Mucosa of gallbladder (tissue), 1 donor: ENCODE data around the gene UBTD2. TPM values are rescaled to one million over a fixed set of nuclear protein-coding genes. Genes with fewer than 3 reads are reported as not detected.

Experiments used
- DNase-seq: peaks from one replicate; pipeline ENCODE4 v3.0.0-alpha.2; 2020; ENCODE audit warnings: low spot score
- total RNA-seq: library from RNA; stranded (reverse); gene quantifications from one replicate; pipeline ENCODE4 v1.2.1, GENCODE V29; 2021
- donor health status: DM: no; HTN: no; CAD: no.

UBTD2 gene
- total RNA-seq, 1 donor from 2014 or later = 16.9 TPM

DNA sequence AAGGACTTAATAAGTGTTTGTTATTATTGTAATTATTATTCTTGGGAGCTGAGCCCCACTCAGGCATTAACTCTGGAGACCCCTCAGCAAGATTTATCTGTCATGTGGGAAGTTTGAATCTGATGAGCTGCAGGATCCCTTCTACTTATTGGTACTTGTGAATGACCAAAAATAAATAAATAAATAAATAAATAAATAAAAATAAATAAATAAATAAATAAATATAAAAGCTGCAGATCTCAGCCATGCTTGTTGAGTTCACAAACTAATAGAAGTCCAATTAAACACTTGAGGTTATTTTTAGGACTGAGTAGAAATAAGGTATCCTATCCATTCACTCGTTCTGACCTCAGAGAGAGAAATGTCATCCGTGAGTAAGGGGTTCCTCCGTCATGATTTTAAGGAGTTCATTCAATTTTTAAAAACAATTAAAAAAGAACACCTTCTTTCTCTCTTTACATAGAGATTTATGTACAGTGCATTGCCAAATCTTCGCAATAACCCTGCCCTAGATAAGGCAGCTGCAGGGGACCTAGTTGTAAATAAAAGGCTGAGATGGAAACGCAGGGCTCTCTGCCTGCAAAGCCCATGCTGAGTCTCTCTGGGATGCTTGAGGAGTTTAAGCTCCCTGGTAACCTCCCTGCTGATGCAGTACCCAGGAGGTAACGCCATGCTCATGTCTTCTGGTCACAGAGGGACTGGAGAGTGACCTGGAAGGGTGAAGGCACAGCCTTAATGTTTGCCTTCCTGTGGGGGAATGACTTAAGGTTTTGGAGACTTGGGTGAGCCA, 88.4 kb downstream of the UBTD2 start:
- DNase-seq = no peak

DNA sequence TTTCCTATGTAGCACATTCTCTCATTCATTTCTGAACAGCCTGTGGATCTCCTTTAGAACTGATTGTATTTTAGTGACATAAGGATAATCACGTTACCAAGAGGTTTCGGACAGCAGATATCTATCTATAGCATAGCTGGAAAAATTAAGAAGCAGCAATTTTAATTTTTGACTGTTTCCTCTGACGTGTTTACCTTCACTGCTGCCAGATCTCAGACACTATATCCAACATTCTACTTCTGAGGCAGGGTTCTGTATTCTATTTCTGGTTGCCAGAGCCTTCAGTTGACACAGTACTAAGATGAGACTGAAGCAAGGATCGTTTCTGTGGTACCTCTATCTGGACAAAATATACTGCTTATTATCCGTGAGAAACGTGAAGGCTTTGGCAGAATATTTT, 89.7 kb downstream of the UBTD2 start, which contains the start of gene EFCAB9:
EFCAB9 (plus strand) TSS at position 301 of the 400 bp plus-strand sequence; CDS start at position 302, 1 bp downstream.
- no peak for DNase-seq

DNA sequence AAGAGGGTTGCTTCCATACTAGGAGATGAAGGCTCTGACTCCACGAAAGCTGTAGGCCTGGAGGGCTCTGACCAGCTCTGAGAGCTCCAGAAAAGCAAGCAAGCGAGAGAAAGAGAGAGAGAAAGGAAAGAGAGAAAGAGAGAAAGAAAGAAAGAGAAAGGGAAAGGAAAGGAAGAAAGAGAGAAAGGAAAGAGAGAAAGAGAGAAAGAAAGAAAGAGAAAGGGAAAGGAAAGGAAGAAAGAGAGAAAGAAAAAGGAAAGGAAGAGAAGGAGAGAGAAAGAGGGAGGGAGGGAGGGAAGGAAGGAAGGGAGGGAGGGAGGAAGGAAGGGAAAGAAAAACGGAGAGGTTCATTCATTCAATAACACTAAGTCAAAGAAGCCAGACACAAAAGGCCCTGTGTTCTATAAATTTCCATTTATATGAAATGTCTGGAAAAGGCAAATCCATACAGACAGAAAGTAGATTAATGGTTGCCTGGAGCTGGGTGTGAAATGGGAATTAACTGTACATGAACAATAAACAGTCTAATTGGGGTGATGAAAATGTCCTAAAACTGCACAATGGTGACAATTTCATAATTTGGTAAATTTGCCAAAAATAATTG, 93.8 kb downstream of the UBTD2 start:
- no peak for DNase-seq

DNA sequence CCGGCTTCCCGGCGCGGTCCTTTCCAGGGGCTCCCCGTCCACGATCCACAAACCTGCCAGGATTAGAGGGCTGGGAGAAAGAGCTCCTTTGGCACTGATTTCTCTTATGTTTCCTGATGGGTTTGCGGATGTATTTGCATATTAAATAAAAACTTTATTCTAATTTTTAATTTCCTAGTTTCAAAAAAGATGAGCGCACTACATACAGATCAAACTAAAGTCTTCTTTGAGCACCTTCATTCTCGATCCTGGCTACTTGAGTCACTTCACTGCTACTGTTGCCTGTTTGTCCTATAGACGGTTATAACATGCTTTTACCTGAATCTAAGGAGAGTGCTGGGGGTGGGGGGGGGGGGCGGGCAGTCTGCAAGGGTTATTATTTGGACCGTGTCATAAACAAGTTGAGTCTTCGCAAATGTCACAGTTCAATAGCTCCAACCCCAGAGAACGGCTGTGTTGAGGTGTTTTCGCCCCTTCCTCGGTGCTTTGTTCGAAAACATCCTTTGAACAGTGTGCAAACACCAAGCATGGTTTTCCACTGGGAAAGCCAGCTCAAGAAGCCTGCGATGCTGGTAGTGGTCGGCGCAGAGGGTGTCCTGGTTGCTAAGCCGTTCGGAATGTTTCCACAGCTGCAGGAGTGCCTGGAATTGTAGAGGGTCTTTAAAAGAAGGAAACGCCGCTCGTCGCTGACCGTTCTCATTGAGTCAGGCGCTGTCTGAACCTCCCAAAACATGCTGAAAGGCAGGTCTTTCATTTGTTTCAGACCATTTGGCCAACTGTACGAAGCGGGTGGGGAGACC, 94.5 kb downstream of the UBTD2 start:
- DNase-seq = no peak

DNA sequence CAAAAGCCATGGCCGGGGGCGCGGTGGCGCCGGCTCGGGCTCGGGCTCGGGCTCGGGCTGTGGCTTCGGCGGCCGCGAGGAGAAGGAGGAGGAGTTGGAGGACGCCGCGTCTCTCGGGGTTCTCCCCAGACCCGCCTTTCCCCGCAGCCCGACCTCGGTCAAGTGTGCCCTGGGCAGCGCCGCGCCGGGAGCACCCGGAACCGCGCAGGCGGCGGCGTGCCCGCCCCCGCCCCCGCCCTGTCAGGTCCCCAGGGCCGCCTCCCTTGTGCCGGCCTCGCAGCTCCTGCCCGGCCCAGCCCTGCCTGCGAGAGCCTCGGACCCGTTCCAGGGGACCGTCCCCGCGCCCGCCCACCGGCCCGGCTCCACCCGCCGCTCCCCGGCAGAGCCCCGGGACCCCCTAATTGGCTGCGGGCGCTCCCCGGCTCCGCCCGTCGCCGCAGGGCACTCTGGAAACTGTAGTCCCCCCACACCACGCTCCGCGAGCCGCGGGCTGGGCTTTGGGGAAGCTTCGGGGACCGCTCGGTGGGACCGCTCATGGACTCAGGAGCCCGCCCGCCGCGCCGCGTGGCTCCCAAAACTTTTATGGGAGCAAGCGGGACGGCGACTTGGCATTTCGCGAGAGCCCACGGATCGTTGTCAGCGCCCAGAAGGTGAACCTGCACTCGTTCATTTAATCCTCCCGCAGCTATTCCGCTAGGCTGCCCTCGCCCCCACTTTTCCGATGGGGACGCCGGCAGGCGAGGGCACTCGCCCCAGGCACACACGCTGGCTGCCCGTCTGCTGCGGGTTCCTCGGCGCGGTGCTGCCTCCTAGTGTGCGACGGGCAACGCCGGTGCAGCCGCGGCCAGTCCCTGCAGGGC, 95.3 kb downstream of the UBTD2 start, which contains the start of gene STK10:
STK10 (minus strand) TSS at position 192 of the 860 bp plus-strand sequence; CDS start at position 10, 182 bp downstream.
- DNase-seq = peak; percentile 92

DNA sequence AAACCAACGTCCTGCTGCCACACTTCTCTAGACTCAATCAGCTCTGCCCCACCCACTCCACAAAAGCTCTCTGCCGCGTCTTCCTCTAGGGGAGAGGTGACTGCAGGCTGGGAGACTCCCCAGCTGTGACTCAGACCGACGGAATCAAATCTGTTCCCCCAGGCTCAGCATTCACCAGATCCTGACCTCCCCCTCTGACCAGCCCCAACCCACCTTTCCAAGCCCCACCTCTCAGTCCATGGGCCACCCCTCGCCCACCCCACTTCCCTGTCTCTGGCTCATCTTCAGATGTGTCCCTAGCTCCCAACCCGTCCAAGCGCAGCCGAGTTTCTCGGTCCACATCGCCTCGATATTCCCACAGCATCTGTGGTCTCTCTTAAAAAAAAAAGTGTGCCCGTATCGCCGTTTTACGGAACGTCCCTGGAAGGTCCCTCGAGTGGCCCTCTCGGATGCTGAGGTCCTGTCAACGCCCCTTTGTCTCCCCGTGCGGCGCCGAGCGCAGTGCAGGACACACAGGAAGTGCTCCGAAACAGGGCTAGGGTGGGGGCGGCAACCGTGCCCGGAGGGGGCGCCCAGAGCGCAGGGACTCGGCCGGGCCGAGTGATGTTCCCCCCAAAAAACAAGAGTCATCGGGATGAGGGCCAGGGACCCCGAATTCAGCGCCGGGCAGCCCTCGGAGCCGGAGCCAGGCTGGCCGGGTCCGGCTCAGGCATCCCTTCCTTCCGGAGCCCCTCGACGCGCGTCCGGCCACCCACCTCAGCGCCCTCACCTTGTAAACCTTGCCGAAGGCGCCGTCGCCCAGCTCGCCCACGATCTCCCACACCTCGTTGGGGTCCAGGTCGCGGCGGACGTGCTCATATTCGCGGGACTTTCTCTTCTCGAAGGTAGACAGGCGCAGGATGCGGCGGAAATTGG, 96.2 kb downstream of the UBTD2 start:
- DNase-seq = peak; percentile 62

DNA sequence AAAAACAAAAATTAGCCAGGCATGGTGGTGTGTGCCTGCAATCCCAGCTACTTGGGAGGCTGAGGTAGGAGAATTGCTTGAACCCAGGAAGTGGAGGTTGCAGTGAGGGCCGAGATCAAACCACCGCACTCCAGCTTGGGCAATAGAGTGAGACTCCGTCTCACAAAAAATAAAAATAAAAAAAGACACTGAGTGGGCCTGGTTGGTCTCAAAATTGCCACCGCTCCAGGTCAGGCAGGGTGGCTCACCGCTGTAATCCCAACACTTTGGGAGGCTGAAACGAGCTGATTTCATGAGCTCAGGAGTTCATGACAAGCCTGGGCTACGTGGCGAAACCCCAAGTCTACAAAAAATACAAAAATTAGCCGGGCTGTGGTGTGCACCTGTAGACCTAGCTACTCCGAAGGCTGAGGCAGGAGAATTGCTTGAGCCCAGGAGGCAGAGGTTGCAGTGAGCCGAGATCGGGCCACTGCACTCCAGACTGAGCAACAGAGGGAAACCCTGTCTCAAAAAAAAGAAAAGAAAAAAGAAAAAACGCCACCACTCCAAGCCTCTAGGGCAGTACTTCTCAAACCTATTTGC, 97.4 kb downstream of the UBTD2 start:
- DNase-seq = no peak

DNA sequence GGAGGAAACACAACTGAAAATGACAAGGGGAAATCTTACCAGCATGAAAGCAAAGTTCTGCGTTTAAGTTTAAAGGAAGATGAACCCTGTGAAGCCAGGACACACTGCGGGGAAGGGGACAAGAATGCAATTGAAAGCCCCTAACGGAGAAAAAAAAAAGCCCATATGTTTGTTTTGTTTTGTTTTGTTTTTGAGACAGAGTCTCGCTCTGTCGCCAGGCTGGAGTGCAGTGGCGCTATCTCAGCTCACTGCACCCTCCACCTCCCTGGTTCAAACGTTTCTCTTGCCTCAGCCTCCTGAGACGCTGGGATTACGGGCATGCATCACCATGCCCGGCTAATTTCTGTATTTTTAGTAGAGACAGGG, 98.5 kb downstream of the UBTD2 start:
- DNase-seq = no peak

DNA sequence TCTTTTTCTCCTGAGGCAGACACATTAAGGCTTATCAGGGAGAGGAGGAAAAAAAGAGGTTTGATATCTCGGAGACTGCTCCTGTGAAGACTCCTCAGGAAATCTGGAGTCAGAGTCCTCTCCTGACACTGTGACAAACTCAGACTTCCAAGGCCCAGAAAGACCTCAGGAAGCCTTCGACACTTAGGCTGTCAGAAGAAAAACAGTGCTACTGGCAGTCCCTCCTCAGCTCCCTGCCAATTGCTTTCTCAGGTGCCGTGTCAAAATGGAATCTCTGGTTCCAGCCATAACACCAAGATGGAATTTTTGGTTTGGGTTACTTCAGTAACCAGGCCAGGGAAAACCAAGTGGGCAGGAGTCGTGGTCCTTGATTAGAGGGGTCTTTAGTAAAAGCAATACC, 99.7 kb downstream of the UBTD2 start:
- no peak for DNase-seq

DNA sequence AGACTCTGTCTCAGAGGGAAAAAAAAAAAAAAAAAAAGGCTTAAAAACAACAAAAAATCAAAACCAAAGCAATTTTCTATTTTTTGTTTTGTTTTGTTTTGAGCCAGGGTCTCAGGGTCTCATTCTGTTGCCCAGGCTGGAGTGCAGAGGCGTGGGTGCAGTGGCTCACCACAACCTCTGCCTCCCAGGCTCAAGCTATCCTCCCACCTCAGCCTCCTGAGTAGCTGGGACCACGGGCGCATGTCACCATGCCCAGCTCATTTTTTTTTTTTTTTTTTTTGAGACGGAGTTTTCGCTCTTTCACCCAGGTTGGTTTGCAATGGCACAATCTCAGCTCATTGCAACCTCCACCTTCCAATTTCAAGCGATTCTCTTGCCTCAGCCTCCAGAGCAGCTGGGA, 101.3 kb downstream of the UBTD2 start:
- DNase-seq = no peak

DNA sequence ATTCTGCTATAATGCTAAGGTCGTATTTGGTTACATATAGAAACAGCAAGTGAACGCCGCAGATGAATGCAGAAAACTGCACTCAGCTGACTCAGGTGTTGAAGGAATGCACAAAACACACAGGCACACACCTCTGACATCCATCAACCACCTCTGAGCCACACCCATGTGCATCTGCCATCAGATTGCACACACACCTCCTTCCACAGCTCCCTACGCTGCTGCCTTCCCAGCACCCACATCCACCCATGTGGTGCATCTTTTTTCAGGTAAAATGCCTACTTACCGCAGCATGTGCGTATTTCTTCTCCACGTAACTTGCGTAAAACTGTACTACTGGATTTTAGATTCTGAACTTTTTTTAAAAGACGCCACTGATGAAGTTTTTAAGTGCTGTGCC, 102.6 kb downstream of the UBTD2 start:
- no peak for DNase-seq

DNA sequence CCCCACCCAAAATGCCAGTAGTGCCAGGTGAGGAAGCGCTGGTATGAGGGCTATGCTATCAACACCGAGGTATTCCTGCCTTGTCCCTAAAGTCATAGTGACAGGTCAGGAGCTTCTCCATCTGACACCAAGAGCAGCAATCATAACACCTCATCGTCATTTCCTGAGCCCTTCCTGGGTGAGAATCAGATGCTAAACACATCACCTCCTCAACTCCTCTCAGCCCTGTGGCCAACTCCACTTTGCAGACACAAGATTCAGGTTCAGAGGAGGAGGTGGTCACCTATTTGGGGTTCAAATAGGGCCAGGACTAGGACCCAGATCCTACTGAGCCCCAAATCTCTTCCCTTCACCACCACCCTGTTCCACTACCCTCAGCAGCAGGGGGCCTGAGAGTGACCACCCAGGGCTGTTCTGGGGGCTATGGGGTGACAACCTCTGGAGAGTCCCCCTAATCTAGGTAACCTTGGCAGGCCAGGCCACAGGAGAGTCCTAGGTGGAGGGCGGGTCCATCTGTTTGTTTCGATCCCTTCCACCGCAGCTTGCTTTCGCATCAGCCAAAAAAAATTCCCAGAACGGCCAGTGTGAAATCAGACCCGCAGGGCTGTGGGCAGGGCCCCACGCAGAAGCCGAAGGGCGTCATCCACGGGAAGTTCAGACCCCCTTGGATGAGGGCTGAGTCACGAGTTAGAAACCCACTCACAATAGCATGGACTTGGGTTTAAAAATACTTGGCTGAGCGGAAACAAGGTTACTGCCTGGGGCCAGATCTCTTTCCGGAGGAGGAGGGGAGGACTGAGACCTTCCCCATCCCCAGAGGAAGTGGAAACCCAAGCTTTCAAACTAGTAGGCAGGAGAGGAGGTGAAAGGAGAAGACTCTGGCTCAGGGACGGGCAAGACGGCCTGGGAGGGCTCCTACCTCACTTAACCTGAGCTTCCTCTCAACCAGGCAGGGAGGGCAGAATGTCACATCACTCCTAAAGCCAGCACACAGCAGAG, 104.3 kb downstream of the UBTD2 start:
- no peak for DNase-seq

DNA sequence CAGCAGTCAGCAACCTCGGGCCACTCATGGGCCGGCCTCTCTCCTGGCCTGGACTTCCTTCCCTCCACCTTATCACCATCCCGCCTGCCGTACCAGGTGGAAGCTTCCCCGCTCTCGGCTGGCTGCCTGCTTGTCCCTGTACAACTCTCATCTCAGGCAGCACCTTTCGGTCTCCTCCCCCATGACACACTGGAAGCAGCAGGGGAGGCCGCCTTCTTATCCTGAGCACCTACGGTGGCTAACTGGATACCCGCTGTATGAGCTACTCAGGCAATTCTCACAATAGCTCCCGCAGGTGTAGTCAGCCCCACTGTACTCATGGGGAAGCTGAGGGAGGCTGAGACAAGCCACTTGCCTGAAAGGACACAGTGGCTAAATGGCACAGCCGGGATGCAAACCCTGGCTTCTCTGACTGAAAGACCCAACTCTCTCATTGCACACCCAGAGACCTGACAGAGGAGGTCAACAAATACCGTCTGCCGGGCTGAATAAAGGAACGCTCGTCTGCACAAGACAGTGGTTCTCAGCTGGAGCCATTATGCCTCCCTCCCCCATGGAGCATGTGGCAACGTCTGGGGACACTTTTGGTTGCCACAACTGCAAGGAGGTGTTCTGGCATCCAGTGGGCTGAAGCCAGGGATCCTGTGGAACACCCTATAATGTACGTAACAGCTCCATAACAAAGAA, 105.1 kb downstream of the UBTD2 start:
- peak; percentile 62 for DNase-seq

DNA sequence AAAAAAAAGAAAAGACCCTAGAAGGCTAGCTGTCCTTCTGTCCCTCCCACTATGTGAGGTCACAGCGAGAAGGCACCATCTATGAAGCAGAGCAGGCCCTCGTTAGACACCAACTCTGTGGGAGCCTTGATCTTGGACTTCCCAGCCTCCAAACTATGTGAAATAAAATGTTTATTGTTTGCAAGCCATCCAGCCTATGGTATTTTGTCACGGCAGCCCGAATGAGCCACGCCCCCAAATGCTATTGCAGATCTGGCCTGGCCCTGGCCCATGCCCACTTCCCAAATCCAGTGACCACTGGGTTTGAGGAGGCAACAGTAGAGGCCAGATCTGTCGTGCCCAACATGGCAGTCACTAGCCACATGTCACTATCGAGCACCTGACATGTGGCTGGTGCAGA, 106.4 kb downstream of the UBTD2 start:
- no peak for DNase-seq

DNA sequence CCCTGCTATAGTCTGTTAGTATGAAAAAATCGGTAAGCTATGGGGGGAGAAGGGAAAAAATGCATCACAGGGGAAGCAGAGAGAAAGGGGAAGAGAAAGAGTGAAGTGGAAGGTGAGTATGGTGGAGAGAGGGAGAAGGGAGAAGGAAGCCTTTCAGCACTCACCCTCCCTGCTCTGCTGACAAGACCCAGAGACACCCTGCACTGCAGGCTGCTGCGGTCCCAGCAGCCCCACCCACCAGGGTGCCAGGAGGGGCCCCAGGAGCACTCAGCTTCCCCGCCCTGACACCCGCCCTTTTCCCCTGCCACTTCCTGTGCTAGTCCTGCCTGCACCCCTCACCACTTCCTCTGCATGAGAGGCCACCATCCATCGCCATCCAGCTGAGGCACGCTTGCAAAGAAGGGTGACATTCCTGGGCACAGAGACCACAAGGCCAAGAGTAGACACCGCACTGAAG, 108.3 kb downstream of the UBTD2 start:
- DNase-seq = peak; percentile 59

DNA sequence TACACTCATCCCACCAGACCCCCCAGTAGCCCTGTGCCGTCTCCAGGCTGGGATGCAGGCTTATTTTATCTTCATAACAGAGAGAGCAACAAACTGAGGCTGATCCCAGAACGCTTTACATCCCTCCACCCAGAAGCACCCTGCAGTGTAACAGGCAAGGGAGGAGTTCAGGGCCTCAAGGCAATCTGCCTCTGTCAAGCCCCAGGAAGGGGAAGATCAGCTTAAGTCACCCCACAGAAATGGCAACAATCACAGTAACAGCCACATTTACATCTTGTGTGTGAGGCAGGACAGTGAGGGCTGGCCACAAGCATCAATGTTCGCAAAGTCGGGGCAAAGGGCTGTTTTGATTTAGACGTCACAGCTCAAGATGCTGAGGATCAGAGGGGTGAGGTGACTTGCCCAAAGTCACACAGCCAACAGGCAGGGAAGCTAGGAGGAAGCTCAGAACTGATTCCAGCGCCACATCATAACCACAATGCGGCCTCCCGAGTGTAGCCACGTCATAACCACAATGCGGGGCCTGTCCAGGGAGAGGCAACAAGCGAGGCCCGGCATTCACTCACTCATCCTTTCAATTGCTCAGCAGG, 109.9 kb downstream of the UBTD2 start:
- DNase-seq = no peak

DNA sequence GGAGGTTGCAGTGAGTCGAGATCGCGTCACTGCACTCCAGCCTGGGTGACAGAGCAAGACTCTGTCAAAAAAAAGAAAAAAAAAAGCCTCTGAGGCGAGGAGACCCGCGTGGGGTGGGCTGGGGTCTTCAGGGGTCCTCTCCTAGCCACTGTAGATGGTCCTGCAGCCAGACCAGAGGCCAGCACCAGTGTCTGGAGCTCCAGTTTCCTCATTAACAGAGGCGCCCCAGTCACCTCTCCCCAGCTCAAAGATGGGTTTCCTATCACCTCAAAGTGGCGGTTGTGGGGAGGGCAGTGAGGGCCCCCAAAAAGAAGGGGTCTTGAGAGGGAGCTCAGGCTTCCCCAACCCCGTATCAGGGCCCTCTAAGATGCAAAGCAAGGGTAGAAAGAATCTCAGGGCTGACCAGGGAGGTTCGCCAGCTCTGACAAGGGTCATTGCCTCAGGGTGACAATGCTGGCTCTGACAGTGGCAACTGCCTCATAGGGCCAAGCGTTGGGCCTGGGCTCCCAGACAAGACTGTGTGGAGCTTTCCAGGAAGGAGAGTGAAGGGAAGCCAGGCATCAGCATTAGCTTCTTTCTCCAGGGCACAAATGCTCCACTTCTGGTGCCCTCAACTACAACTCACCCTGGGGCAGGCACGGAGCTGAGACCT, 110.5 kb downstream of the UBTD2 start:
- no peak for DNase-seq
